Measurements from ENCODE around the gene SLC4A2. TPM values are rescaled to one million over a fixed set of nuclear protein-coding genes. Genes with fewer than 3 reads are reported as not detected.

The SLC4A2 gene
- total and polyA plus RNA-seq, 2 of the 8 experiments (the other 6 are each of a cell fraction or from before 2014, with no cell fraction given): 72.6 to 147 TPM

- TF ChIP-seq RNF2 (IDR thresholded peaks at IDR 0.05; ENCODE audit: borderline replicate concordance, low read depth, low read length, missing control alignments, poor library complexity, severe bottlenecking): peak; percentile 43
- no peak for TF ChIP-seq CHD2 (IDR thresholded peaks at IDR 0.05; ENCODE audit: low read length)
- no peak for TF ChIP-seq ZNF274 (IDR thresholded peaks at IDR 0.05; ENCODE audit: borderline replicate concordance, extremely low read depth, low read length)
- TF ChIP-seq FOSL1 (IDR thresholded peaks at IDR 0.05; ENCODE audit: insufficient read depth, low read depth, low read length): no peak
- peak; percentile 22 for TF ChIP-seq KDM4A (IDR thresholded peaks at IDR 0.05; ENCODE audit: low read depth, low read length, severe bottlenecking)
- no peak for TF ChIP-seq CEBPB (IDR thresholded peaks at IDR 0.05; ENCODE audit: low read depth, low read length)
- peak; percentile 43 for TF ChIP-seq EZH2 (IDR thresholded peaks at IDR 0.05; ENCODE audit: low read depth, low read length, severe bottlenecking)
- TF ChIP-seq, protein P1, sequence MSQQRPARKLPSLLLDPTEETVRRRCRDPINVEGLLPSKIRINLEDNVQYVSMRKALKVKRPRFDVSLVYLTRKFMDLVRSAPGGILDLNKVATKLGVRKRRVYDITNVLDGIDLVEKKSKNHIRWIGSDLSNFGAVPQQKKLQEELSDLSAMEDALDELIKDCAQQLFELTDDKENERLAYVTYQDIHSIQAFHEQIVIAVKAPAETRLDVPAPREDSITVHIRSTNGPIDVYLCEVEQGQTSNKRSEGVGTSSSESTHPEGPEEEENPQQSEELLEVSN (IDR thresholded peaks at IDR 0.05): no peak; the same call in 1 of the 2 replicates
- TF ChIP-seq BRCA1 (IDR thresholded peaks at IDR 0.05; ENCODE audit: low read depth, low read length): no peak
- TF ChIP-seq SP4 (IDR thresholded peaks at IDR 0.05; ENCODE audit: low read length): no peak
- peak; percentile 35; the same call in 1 of the 2 replicates for TF ChIP-seq SUZ12 (IDR thresholded peaks at IDR 0.05; ENCODE audit: low read length)
- TF ChIP-seq SRF (IDR thresholded peaks at IDR 0.05; ENCODE audit: low read depth, low read length): no peak
- peak; percentile 8; the same call in 1 of the 2 replicates for TF ChIP-seq RBBP5 (IDR thresholded peaks at IDR 0.05; ENCODE audit: borderline replicate concordance, low read depth, low read length)
- TF ChIP-seq JUN (IDR thresholded peaks at IDR 0.05; ENCODE audit: low read depth, low read length): no peak
- TF ChIP-seq SIN3A (conservative IDR thresholded peaks at IDR 0.05 in 1 of 2, IDR thresholded peaks at IDR 0.05 in 1 of 2; ENCODE audit: low read depth in 1 of 2, low read length in 2 of 2): peak in 1 of 2 experiments; percentile 20; a peak in 1 of 4 replicates
- TF ChIP-seq SIX5 (IDR thresholded peaks at IDR 0.05; ENCODE audit: low read depth, low read length): no peak
- TF ChIP-seq JUND (IDR thresholded peaks at IDR 0.05; ENCODE audit: low read length): no peak
- no peak for TF ChIP-seq NANOG (IDR thresholded peaks at IDR 0.05; ENCODE audit: insufficient read depth, low read depth, low read length, poor library complexity, severe bottlenecking)
- TF ChIP-seq ATF2 (IDR thresholded peaks at IDR 0.05; ENCODE audit: low read length): no peak
- TF ChIP-seq, protein P2, sequence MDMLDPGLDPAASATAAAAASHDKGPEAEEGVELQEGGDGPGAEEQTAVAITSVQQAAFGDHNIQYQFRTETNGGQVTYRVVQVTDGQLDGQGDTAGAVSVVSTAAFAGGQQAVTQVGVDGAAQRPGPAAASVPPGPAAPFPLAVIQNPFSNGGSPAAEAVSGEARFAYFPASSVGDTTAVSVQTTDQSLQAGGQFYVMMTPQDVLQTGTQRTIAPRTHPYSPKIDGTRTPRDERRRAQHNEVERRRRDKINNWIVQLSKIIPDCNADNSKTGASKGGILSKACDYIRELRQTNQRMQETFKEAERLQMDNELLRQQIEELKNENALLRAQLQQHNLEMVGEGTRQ (IDR thresholded peaks at IDR 0.05; ENCODE audit: low read length): no peak
These were observed 28.0 kb downstream of the SLC4A2 start (continued) for GRCh38 chr7:151087245-151088018.

Data from H1 (cell line).